ENCODE measurements around the gene ATP6V1G1. TPM values are rescaled to one million over a fixed set of nuclear protein-coding genes. Genes with fewer than 3 reads are reported as not detected.

Gene ATP6V1G1
- polyA plus RNA-seq, 1 donor from 2014 or later = 802 TPM

DNA sequence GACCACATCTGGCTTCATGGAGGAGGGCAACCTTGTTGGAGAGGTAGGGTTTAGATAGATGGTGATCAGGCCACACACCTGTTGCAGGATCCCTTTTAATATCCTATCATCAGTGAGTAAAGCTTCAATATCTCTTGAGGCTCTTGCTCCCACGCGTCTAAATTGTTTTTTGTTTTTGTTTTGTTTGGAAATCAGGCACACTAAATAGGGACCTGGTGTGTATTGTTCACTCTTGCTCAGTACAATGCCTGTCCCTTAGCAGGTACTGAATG, 20.9 kb downstream of the ATP6V1G1 start:
- Histone ChIP-seq H3K36me3 (ENCODE audit: insufficient read depth, low read length) (no peaks in the 10 kb centered on the region), H3K79me2 (replicated peaks; ENCODE audit: insufficient read depth, low read length) (no peaks in the 10 kb centered on the region), H2AFZ (ENCODE audit: low read depth, low read length) (no peak overlapping the region), H3K9me3 (ENCODE audit: low read length) (no peaks in the 10 kb centered on the region), H3K9me2 (ENCODE audit: insufficient read depth, low read length) (no peaks in the 10 kb centered on the region), H4K20me1 (ENCODE audit: insufficient read depth) (no peaks in the 10 kb centered on the region), H3K4me3 (ENCODE audit: low read length) (no peak overlapping the region), H3F3A (ENCODE audit: insufficient read depth, low read length, poor library complexity, severe bottlenecking) (no peaks in the 10 kb centered on the region), H3K4me2 (ENCODE audit: low read length) (no peak overlapping the region), H3K27ac (ENCODE audit: low read length) (no peak overlapping the region), H3K9ac (ENCODE audit: low read length) (no peak overlapping the region), H3K27me3 (ENCODE audit: insufficient read depth, low read depth, low read length) (no peaks in the 10 kb centered on the region)
- TF ChIP-seq, protein P1, sequence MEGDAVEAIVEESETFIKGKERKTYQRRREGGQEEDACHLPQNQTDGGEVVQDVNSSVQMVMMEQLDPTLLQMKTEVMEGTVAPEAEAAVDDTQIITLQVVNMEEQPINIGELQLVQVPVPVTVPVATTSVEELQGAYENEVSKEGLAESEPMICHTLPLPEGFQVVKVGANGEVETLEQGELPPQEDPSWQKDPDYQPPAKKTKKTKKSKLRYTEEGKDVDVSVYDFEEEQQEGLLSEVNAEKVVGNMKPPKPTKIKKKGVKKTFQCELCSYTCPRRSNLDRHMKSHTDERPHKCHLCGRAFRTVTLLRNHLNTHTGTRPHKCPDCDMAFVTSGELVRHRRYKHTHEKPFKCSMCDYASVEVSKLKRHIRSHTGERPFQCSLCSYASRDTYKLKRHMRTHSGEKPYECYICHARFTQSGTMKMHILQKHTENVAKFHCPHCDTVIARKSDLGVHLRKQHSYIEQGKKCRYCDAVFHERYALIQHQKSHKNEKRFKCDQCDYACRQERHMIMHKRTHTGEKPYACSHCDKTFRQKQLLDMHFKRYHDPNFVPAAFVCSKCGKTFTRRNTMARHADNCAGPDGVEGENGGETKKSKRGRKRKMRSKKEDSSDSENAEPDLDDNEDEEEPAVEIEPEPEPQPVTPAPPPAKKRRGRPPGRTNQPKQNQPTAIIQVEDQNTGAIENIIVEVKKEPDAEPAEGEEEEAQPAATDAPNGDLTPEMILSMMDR (IDR thresholded peaks at IDR 0.05; ENCODE audit: poor library complexity, severe bottlenecking) = no peak
- TF ChIP-seq EP300 (conservative IDR thresholded peaks at IDR 0.05; ENCODE audit: poor library complexity, severe bottlenecking) = no peak

- H3K9me3 ChIP-seq (ENCODE audit: low read length) = no peaks in the 10 kb centered on the region
- H3K36me3 ChIP-seq (ENCODE audit: insufficient read depth, low read length) = no peaks in the 10 kb centered on the region
- H3F3A ChIP-seq (ENCODE audit: insufficient read depth, low read length, poor library complexity, severe bottlenecking) = no peaks in the 10 kb centered on the region
- H3K4me2 ChIP-seq (ENCODE audit: low read length) = peak overlapping the region; percentile 76
- peak overlapping the region; percentile 76 for H3K4me3 ChIP-seq (ENCODE audit: low read length)
- no peaks in the 10 kb centered on the region for H4K20me1 ChIP-seq (ENCODE audit: insufficient read depth)
- peak overlapping the region; percentile 76 for H3K9ac ChIP-seq (ENCODE audit: low read length)
- TF ChIP-seq POLR2AphosphoS5 (IDR thresholded peaks at IDR 0.05) = no peak
- TF ChIP-seq SMC3 (conservative IDR thresholded peaks at IDR 0.05; ENCODE audit: poor library complexity) = no peak
- TF ChIP-seq MXI1 (conservative IDR thresholded peaks at IDR 0.05; ENCODE audit: poor library complexity, severe bottlenecking) = peak; percentile 19
- no peak for TF ChIP-seq RAD21 (conservative IDR thresholded peaks at IDR 0.05)
- TF ChIP-seq REST (IDR thresholded peaks at IDR 0.05; ENCODE audit: borderline replicate concordance) = peak; percentile 21
- TF ChIP-seq, protein P1 (IDR thresholded peaks at IDR 0.05; ENCODE audit: poor library complexity, severe bottlenecking) = no peak
- peak overlapping the region; percentile 65 for H2AFZ ChIP-seq (ENCODE audit: low read depth, low read length)
- H3K9me2 ChIP-seq (ENCODE audit: insufficient read depth, low read length) = no peaks in the 10 kb centered on the region
- no peaks in the 10 kb centered on the region for H3K79me2 ChIP-seq (replicated peaks; ENCODE audit: insufficient read depth, low read length)
- no peaks in the 10 kb centered on the region for H3K27me3 ChIP-seq (ENCODE audit: insufficient read depth, low read depth, low read length)
- no peak overlapping the region for H3K27ac ChIP-seq (ENCODE audit: low read length)
Observed at GRCh38 chr9:114611516-114612271, 24.1 kb downstream of the ATP6V1G1 start.

All from neural cell (in vitro differentiated cells).